HepG2 (cell line): ENCODE results near the gene PIK3CD. TPM values are rescaled to one million over a fixed set of nuclear protein-coding genes. Genes with fewer than 3 reads are reported as not detected.

Experiments used
- ATAC-seq: fragments of 200-7000 bp; cut with Tn5 transposase; 3 replicates; pipeline ENCODE4 v1.9.1; 2020; ENCODE audit warnings: mild to moderate bottlenecking, moderate library complexity
- BruUV-seq: library from RNA; stranded (reverse); fragments of 400-500 nt; replicated peaks from 2 replicates; lab custom pipeline; 2021; lab: Mats Ljungman, UMichigan
- CTCF ChIA-PET: fragments of 300-600 bp; formaldehyde crosslinking; extraction: SDS; loops from one replicate; lab custom pipeline; 2021; ENCODE audit warnings: low total read pairs, inconsistent platforms, low intra/inter-chr PET ratio; lab: Yijun Ruan, JAX
- POLR2A ChIA-PET: fragments of 350-600 bp; sonication (Branson Sonifier 250); formaldehyde crosslinking; loops from one replicate; lab custom pipeline; 2020; ENCODE audit warnings: antibody characterized with exemption, inconsistent platforms; lab: Yijun Ruan, JAX
- DNase-seq: peaks from one replicate; pipeline ENCODE4 v3.0.0-alpha.2; 2015; ENCODE audit warnings: low spot score
- FAIRE-seq: peaks from 3 replicates; lab custom pipeline; 2011; peaks lifted over from hg19 to GRCh38; lab: Jason Lieb, UNC
- H2AFZ ChIP-seq: one replicate; pipeline ENCODE4 v1.6.1; 2011; ENCODE audit warnings: low read length, inconsistent platforms
- H3K27ac ChIP-seq: fragments of 300-600 bp; 3 replicates; pipeline ENCODE4 v1.8.0; 2011; ENCODE audit warnings: mixed run types, mild to moderate bottlenecking, mixed read lengths, low read length, inconsistent platforms; ENCODE audit not compliant: insufficient read depth; ENCODE audit errors: extremely low read length
- H3K27me3 ChIP-seq, 2 experiments: fragments of 200-600 bp in 1 of 2; 2 replicates in 1 of 2; 3 replicates in 1 of 2; pipeline versions ENCODE4 v1.6.0 to v1.8.0; 2011; ENCODE audit warnings: low read length in 2 of 2, mild to moderate bottlenecking in 2 of 2, moderate library complexity in 2 of 2, inconsistent platforms in 1 of 2; ENCODE audit not compliant: insufficient read depth in 2 of 2, control insufficient read depth in 1 of 2
- H3K36me3 ChIP-seq, 2 experiments: fragments of 200-600 bp in 1 of 2; replicated peaks in 1 of 2; 2 replicates in 1 of 2; 3 replicates in 1 of 2; pipeline versions ENCODE4 v1.5.1 to v1.8.0; 2011; ENCODE audit warnings: low read length in 2 of 2, inconsistent platforms in 1 of 2; ENCODE audit not compliant: insufficient read depth in 2 of 2, control insufficient read depth in 1 of 2
- H3K4me1 ChIP-seq: 2 replicates; pipeline ENCODE4 v1.5.1; 2012; ENCODE audit warnings: low read length, inconsistent platforms; ENCODE audit not compliant: insufficient read depth
- H3K4me2 ChIP-seq: 2 replicates; pipeline ENCODE4 v1.6.0; 2011; ENCODE audit warnings: low read depth, low read length, inconsistent platforms
- H3K4me3 ChIP-seq, 3 experiments: fragments of 200-600 bp in 1 of 3; sonication (generic), shearing (Covaris generic) in 1 of 3; replicated peaks in 1 of 3; 2 replicates each; pipeline ENCODE4 v1.5.1; 2011 to 2016; ENCODE audit warnings: low read length in 3 of 3, inconsistent platforms in 2 of 3, low read depth in 2 of 3, mild to moderate bottlenecking in 2 of 3, control low read depth in 1 of 3, mixed read lengths in 1 of 3; ENCODE audit not compliant: insufficient read depth in 1 of 3
- H3K79me2 ChIP-seq: one replicate; pipeline ENCODE4 v1.6.1; 2011; ENCODE audit warnings: low read length, inconsistent platforms; ENCODE audit not compliant: insufficient read depth
- H3K9ac ChIP-seq: 2 replicates; pipeline ENCODE4 v1.6.0; 2011; ENCODE audit warnings: mild to moderate bottlenecking, low read depth, low read length, inconsistent platforms; ENCODE audit not compliant: insufficient read depth
- H3K9me3 ChIP-seq: 2 replicates; pipeline ENCODE4 v1.5.1; 2012; ENCODE audit warnings: mild to moderate bottlenecking, low read length
- H4K20me1 ChIP-seq: 2 replicates; pipeline ENCODE4 v1.6.0; 2011; ENCODE audit warnings: inconsistent platforms, mild to moderate bottlenecking, low read length, moderate library complexity; ENCODE audit not compliant: insufficient read depth
- DNMT3B ChIP-seq: conservative IDR thresholded peaks from 2 replicates; pipeline ENCODE4 v1.6.1; 2016; ENCODE audit warnings: missing biosample characterization, control low read depth
- ETV6 ChIP-seq: sonication (generic); formaldehyde crosslinking; conservative IDR thresholded peaks from 2 replicates; pipeline ENCODE4 v1.4.0; 2020; ENCODE audit warnings: missing genetic modification reagents
- HMGA1 ChIP-seq: sonication (generic); formaldehyde crosslinking; conservative IDR thresholded peaks from 2 replicates; pipeline ENCODE4 v1.4.0; 2020; ENCODE audit warnings: missing genetic modification reagents
- TMF1 ChIP-seq: sonication (generic); formaldehyde crosslinking; IDR thresholded peaks from 2 replicates; pipeline ENCODE4 v1.8.1; 2022; ENCODE audit warnings: low read depth, missing genetic modification reagents
- ZGPAT ChIP-seq: IDR thresholded peaks from 2 replicates; pipeline ENCODE4 v1.6.1; 2016; ENCODE audit warnings: mild to moderate bottlenecking
- ZNF414 ChIP-seq: sonication (generic); formaldehyde crosslinking; IDR thresholded peaks from 2 replicates; pipeline ENCODE4 v1.5.0; 2020; ENCODE audit warnings: missing genetic modification reagents
- ZNF557 ChIP-seq: sonication (generic); formaldehyde crosslinking; IDR thresholded peaks from 2 replicates; pipeline ENCODE4 v1.4.0; 2020; ENCODE audit warnings: missing genetic modification reagents
- WGBS: methylation state at CpG from one replicate; pipeline ENCODE4 v1.1.6; 2017; ENCODE audit warnings: low lambda C conversion rate; 5-methylcytosine and 5-hydroxymethylcytosine counted together
- in situ Hi-C: cut with HindIII; loops from 2 replicates; pipeline ENCODE4 v1.10.0; 2017; ENCODE audit warnings: low pct_unique_long_range_greater_than_20kb; ENCODE audit not compliant: extremely low pct_ligation_motif_present
- intact Hi-C: fragments of 100-400 bp; cut with micrococcal nuclease; formaldehyde crosslinking; loops from one replicate; pipeline ENCODE4 v1.10.0; 2022; ENCODE audit not compliant: unreplicated experiment
- polyA plus RNA-seq, 8 experiments: library from polyadenylated mRNA; depleted of rRNA in 3 of 8; stranded (reverse) in 7 of 8; unstranded in 1 of 8; fragments of >200 nt; fragmentation: Illumina TruSeq in 4 of 8; extraction: Trizol in 4 of 8; gene quantifications; 2 replicates each; pipeline versions ENCODE4 v1.2.1 to v1.2.3, GENCODE V29; 2011 to 2016; ENCODE audit warnings: low read depth in 4 of 8, missing spikeins in 1 of 8, mixed read lengths in 1 of 8; ENCODE audit not compliant: insufficient read depth in 1 of 8
- total RNA-seq, 5 experiments: library from RNA; depleted of rRNA; stranded (reverse); fragments of >200 nt; fragmentation: Illumina TruSeq; extraction: Trizol; gene quantifications; 2 replicates each; pipeline ENCODE4 v1.2.3, GENCODE V29; 2016; ENCODE audit warnings: low read depth in 1 of 5

The PIK3CD gene
- total and polyA plus RNA-seq, 2 of the 13 experiments (the other 11 are each of a cell fraction or from before 2014, with no cell fraction given), result 7.1 to 10.0 TPM

- H3K9ac ChIP-seq, result no peak overlapping the region
- FAIRE-seq, result no peak
- TF ChIP-seq HMGA1 (CRISPR knock-in tag) (no peak), TMF1 (CRISPR knock-in tag) (no peak), ETV6 (CRISPR knock-in tag) (no peak), ZGPAT (CRISPR knock-in tag) (no peak), ZNF557 (CRISPR knock-in tag) (no peak), ZNF414 (CRISPR knock-in tag) (no peak), DNMT3B (CRISPR knock-in tag) (no peak)
- ATAC-seq, result no peak
- H3K9me3 ChIP-seq, result no peaks in the 10 kb centered on the region
- no peak overlapping the region for H3K4me3 ChIP-seq
- CTCF ChIA-PET, result interaction anchor here (1.1 kb wide), 1 partner anchor 28 kb away, joined by 5 read pairs; no protein-coding TSS in a partner anchor
- H3K4me2 ChIP-seq, result no peak overlapping the region
- BruUV-seq, result no TSS peak
- WGBS, result 96% methylated on average over 2 of the region's 2 CpGs
- no peak overlapping the region for H3K27ac ChIP-seq
- POLR2A ChIA-PET, result interaction anchor here (0.8 kb wide), 1 partner anchor 20 kb away, joined by 3 read pairs; no protein-coding TSS in a partner anchor
- H3K27me3 ChIP-seq, result no peaks in the 10 kb centered on the region
- H3K36me3 ChIP-seq, result no peaks in the 10 kb centered on the region
- peaks cover 7% of the 10 kb centered on the region; the same call in 1 of the 2 replicates for H3K4me1 ChIP-seq
- H2AFZ ChIP-seq, result no peak overlapping the region
- intact Hi-C loops, result no loop called here
- H4K20me1 ChIP-seq, result 0 out of 2 replicates have a peak, but pooled peaks cover 3% of the 10 kb centered on the region
- DNase-seq, result no peak
- no peaks in the 10 kb centered on the region for H3K79me2 ChIP-seq
- in situ Hi-C loops, result no loop called here
These were observed 45.3 kb downstream of the PIK3CD start for GRCh38 chr1:9696793-9697192.
